Adrenal gland (tissue), 12 donors: ENCODE results near the gene TCF4. TPM values are rescaled to one million over a fixed set of nuclear protein-coding genes. Genes with fewer than 3 reads are reported as not detected.

Experiments
- DNase-seq, 7 donors: peaks; one replicate each; pipeline ENCODE4 v3.0.0-alpha.2; 2019 to 2020
- H3K27ac ChIP-seq, 5 donors: fragments of 200-600 bp; sonication (generic) in 4 of 5; 1 replicate in 3 of 5; 2 replicates in 2 of 5; pipeline versions ENCODE4 v1.5.1 to v1.8.0; 2016 to 2020; ENCODE audit warnings: mild to moderate bottlenecking in 1 of 5
- H3K27me3 ChIP-seq: fragments of 200-600 bp; 2 replicates; pipeline ENCODE4 v1.8.0; 2021
- H3K36me3 ChIP-seq, 2 donors: fragments of 200-600 bp; replicated peaks in 1 of 2; 1 replicate in 1 of 2; 2 replicates in 1 of 2; pipeline versions ENCODE4 v1.5.1 to v1.8.0; 2018 to 2022
- H3K4me1 ChIP-seq, 2 donors: fragments of 200-600 bp; replicated peaks in 1 of 2; 1 replicate in 1 of 2; 2 replicates in 1 of 2; pipeline versions ENCODE4 v1.5.1 to v1.8.0; 2018 to 2021
- H3K4me3 ChIP-seq, 4 donors: fragments of 200-600 bp; sonication (generic) in 3 of 4; one replicate each; pipeline ENCODE4 v1.5.1; 2016 to 2018
- H3K9me3 ChIP-seq, 3 donors: fragments of 200-600 bp; sonication (generic) in 1 of 3; replicated peaks in 1 of 3; 1 replicate in 2 of 3; 2 replicates in 1 of 3; pipeline versions ENCODE4 v1.5.1 to v1.8.0; 2016 to 2021
- POLR2A ChIP-seq, 2 donors: fragments of 450-650 bp; IDR thresholded peaks; one replicate each; pipeline ENCODE4 v1.6.1; 2017; ENCODE audit warnings: antibody characterized with exemption in 2 of 2, mild to moderate bottlenecking in 2 of 2, moderate library complexity in 1 of 2
- WGBS, 4 donors: extraction: QIAGEN DNeasy Blood & Tissue Kit in 2 of 4; methylation state at CpG; one replicate each; pipeline versions ENCODE4 v1.1.5 to v1.1.7; 2013 to 2017; 5-methylcytosine and 5-hydroxymethylcytosine counted together
- intact Hi-C, 2 donors: fragments of 100-400 bp; cut with DNase I; formaldehyde crosslinking; loops; one replicate each; pipeline versions ENCODE4 v1.14.1 to v1.15.0; 2022 to 2023
- polyA plus RNA-seq, 3 donors: library from polyadenylated mRNA; stranded (reverse); fragments of 200-250 nt in 2 of 3; fragments of 350-450 nt in 1 of 3; fragmentation: Illumina TruSeq in 1 of 3; extraction: RNeasy Lipid Tissue Mini Kit (QIAGEN cat#74804) in 1 of 3; gene quantifications; one replicate each; pipeline ENCODE4 v1.2.3, GENCODE V29; 2013 to 2014
- total RNA-seq, 9 donors: library from RNA; depleted of rRNA in 4 of 9; stranded (reverse); fragments of >200 nt in 4 of 9; fragments of 120-200 nt in 1 of 9; fragmentation: NEBNext Ultra II Directional in 1 of 9; extraction: Animal tissue kit (Norgen Biotek cat#: 25700) in 1 of 9; gene quantifications; one replicate each; pipeline versions ENCODE4 v1.1.0 to v1.2.4, GENCODE V29; 2013 to 2023
- TF ChIP-seq, protein P1 (sequence below), 6 experiments: fragments of 450-650 bp in 4 of 6; fragments of 200-600 bp in 2 of 6; sonication (generic) in 1 of 6; IDR thresholded peaks; 1 replicate in 5 of 6; 2 replicates in 1 of 6; pipeline versions ENCODE4 v1.5.1 to v1.8.0; 2016 to 2021; ENCODE audit warnings: antibody characterized with exemption in 6 of 6, mild to moderate bottlenecking in 2 of 6, moderate library complexity in 1 of 6
- donor health status: healthy with polysubstance abuse.
- donor health status: Bipolar disorder and iron deficiency.
- donor health status: DM: yes; HTN: yes; CAD: no.
- donor health status: DM: no; HTN: no; CAD: no.
- donor health status: DM: no; HTN: no; CAD: no.
- donor health status: DM: yes; HTN: yes; CAD: no.

TCF4 gene
- total and polyA plus RNA-seq, 12 donors = 21.9 to 196 (median 112) TPM

DNA sequence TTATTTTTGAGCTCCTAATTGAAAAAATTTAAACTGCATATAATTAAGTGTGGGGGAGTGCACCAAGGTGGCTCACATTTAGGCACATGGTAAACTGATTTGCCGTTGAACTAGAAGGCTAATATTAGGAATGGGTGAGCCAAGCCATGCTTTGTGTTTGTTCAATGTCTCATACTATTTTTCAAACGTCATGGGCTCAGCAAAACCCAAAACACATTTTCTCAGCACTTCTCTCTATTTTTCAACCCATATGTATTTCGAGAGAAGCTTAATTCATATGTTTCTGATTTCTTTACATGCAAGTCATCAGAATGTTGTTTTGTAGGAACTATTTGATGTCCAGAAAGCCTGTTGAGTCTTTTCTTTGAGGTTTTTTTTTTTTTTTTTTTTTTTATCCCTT, 291.2 kb downstream of the TCF4 start:
- 88 to 95% (median 91%) methylated on average over 3 of the region's 3 CpGs for WGBS, 4 donors
- Histone ChIP-seq H3K36me3 (no peaks in the 10 kb centered on the region), H3K9me3 (no peaks in the 10 kb centered on the region), H3K27me3 (no peaks in the 10 kb centered on the region), H3K4me3 (no peak overlapping the region), H3K27ac (no peak overlapping the region), H3K4me1 (peaks cover 3 to 27% of the 10 kb centered on the region in 2 donors)
- no peak for DNase-seq
- intact Hi-C loops = no loop called here
- TF ChIP-seq, protein P1, sequence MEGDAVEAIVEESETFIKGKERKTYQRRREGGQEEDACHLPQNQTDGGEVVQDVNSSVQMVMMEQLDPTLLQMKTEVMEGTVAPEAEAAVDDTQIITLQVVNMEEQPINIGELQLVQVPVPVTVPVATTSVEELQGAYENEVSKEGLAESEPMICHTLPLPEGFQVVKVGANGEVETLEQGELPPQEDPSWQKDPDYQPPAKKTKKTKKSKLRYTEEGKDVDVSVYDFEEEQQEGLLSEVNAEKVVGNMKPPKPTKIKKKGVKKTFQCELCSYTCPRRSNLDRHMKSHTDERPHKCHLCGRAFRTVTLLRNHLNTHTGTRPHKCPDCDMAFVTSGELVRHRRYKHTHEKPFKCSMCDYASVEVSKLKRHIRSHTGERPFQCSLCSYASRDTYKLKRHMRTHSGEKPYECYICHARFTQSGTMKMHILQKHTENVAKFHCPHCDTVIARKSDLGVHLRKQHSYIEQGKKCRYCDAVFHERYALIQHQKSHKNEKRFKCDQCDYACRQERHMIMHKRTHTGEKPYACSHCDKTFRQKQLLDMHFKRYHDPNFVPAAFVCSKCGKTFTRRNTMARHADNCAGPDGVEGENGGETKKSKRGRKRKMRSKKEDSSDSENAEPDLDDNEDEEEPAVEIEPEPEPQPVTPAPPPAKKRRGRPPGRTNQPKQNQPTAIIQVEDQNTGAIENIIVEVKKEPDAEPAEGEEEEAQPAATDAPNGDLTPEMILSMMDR (IDR thresholded peaks at IDR 0.05) = no peak
- TF ChIP-seq POLR2A (IDR thresholded peaks at IDR 0.05) = no peak

DNA sequence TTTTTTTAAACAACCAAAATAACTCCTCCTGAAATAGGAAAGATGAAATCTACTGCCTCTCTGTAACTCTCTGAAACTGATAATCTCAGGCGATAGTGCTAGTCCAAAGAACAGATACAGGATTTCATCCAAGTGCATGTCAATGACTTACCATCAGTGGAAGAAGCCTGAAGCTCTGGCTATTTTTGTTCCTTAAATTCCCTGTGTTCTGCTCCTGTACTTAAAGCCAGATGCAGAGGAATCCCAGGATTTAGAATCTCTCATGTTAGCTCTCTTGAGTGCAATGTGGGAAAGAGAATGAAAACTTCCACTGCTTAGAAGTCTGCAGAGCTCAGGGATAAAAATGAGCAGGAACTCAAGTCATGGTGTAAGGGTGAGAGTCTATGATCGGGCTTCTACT, 291.9 kb downstream of the TCF4 start:
- intact Hi-C loops = no loop called here
- DNase-seq = no peak
- no peak for TF ChIP-seq POLR2A (IDR thresholded peaks at IDR 0.05)
- Histone ChIP-seq H3K27ac (no peak overlapping the region), H3K4me1 (peaks cover 3 to 34% of the 10 kb centered on the region in 2 donors), H3K27me3 (no peaks in the 10 kb centered on the region), H3K9me3 (no peaks in the 10 kb centered on the region), H3K36me3 (no peaks in the 10 kb centered on the region), H3K4me3 (no peak overlapping the region)
- WGBS, 4 donors = 70 to 76% (median 75%) methylated on average over 2 of the region's 2 CpGs

DNA sequence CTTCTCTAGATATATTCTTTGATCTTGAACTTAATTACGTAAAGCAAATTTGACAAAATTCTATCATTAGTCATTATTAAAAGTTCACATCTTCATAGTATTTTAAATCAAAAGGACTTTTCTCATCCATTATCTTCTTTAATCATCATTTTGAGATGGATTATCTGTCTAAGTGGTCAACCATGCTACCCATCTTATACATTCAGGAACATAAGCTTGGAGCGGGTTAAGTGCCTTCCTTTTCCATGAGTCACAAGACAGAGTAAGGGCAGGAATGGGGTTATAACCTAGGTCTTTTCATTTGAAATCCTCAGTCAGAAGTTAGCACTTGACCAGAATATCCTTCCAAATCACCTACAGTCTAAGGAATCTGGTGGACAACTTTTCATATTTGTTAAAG, 297.1 kb downstream of the TCF4 start:
- Histone ChIP-seq H3K27me3 (no peaks in the 10 kb centered on the region), H3K4me1 (peaks cover 3 to 38% of the 10 kb centered on the region in 2 donors), H3K27ac (no peak overlapping the region), H3K4me3 (no peak overlapping the region), H3K36me3 (no peaks in the 10 kb centered on the region), H3K9me3 (no peaks in the 10 kb centered on the region)
- 80 to 98% (median 94%) methylated on average over 2 of the region's 2 CpGs for WGBS, 4 donors
- DNase-seq = no peak
- no peak for TF ChIP-seq POLR2A (IDR thresholded peaks at IDR 0.05)
- TF ChIP-seq, protein P1 (IDR thresholded peaks at IDR 0.05) = no peak
- intact Hi-C loops = no loop called here

DNA sequence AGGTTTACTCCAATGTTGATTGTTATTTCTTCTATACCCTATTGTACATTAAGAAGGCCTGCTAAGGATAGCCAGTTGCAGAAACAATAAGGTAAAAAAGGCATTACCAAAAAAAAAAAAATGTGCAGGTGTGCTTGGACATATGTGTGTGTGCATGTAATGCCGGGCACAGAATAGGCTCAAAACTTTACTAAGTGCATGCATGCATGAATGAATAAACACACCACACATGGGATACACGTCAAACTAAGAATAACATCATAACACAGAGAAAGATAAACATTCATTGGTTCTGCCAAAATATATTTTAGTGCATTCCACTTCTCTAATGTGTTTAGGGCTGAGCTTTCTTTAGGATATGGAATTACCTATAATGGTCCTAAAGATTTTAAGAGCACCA, 298.2 kb downstream of the TCF4 start:
- TF ChIP-seq POLR2A (IDR thresholded peaks at IDR 0.05) = no peak
- TF ChIP-seq, protein P1 (IDR thresholded peaks at IDR 0.05) = no peak
- H3K27ac ChIP-seq = no peak overlapping the region
- H3K36me3 ChIP-seq = no peaks in the 10 kb centered on the region
- WGBS, 4 donors = 62 to 83% (median 74%) methylated on average over 2 of the region's 2 CpGs
- H3K4me1 ChIP-seq = peaks cover 3 to 41% of the 10 kb centered on the region in 2 donors
- H3K4me3 ChIP-seq = no peak overlapping the region
- intact Hi-C loops = no loop called here
- DNase-seq = no peak
- no peaks in the 10 kb centered on the region for H3K27me3 ChIP-seq
- H3K9me3 ChIP-seq = no peaks in the 10 kb centered on the region

DNA sequence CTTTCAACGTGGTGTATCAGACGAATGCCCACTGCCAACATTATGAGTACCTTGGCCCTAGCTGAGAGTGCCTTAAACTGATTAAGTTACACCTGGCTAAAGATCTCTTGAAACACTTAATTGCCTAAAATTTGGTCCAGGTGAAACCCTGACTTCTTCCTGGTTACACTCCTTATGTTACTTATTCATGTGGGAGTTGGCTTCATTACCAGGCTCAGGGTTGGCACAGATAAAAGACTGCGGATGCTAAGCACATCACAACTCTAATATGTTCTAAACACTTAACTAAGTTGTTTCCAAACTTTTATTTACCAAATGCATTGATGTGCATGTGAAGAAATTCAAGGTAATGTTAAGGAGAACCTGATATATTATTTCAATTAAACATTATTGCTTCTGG, 298.9 kb downstream of the TCF4 start:
- H3K36me3 ChIP-seq = no peaks in the 10 kb centered on the region
- H3K27me3 ChIP-seq = no peaks in the 10 kb centered on the region
- H3K4me3 ChIP-seq = no peak overlapping the region
- WGBS, 4 donors = 70 to 76% (median 74%) methylated on average over 3 of the region's 3 CpGs
- no peak overlapping the region for H3K27ac ChIP-seq
- intact Hi-C loops = no loop called here
- no peaks in the 10 kb centered on the region for H3K9me3 ChIP-seq
- TF ChIP-seq, protein P1 (IDR thresholded peaks at IDR 0.05) = no peak
- TF ChIP-seq POLR2A (IDR thresholded peaks at IDR 0.05) = no peak
- no peak for DNase-seq
- peaks cover 3 to 43% of the 10 kb centered on the region in 2 donors for H3K4me1 ChIP-seq
